HEK293 (cell line): ENCODE results near the gene GPHN.

Experiments used
- CTCF ChIA-PET: fragments of 350-600 bp; formaldehyde crosslinking; extraction: SDS; loops from one replicate; lab custom pipeline; 2021; ENCODE audit warnings: antibody characterized with exemption; lab: Yijun Ruan, JAX
- POLR2A ChIA-PET: fragments of 300-600 bp; formaldehyde crosslinking; extraction: SDS; loops from one replicate; lab custom pipeline; 2020; ENCODE audit warnings: antibody characterized with exemption, inconsistent platforms; lab: Yijun Ruan, JAX
- H3K27ac ChIP-seq: fragments of 200-500 bp; sonication (Bioruptor generic); 2 replicates; pipeline ENCODE4 v1.5.1; 2014; ENCODE audit warnings: low read depth, low read length, control low read depth, inconsistent platforms; ENCODE audit errors: extremely low read depth
- H3K36me3 ChIP-seq, 2 experiments: fragments of 200-500 bp in 1 of 2; sonication (Bioruptor generic) in 1 of 2; 1 replicate in 1 of 2; 2 replicates in 1 of 2; pipeline ENCODE4 v1.5.1; 2014 to 2017; ENCODE audit warnings: inconsistent platforms in 2 of 2, low read length in 2 of 2; ENCODE audit not compliant: control insufficient read depth in 2 of 2, insufficient read depth in 1 of 2
- H3K4me1 ChIP-seq: fragments of 200-500 bp; sonication (Bioruptor generic); 2 replicates; pipeline ENCODE4 v1.5.1; 2014; ENCODE audit warnings: mild to moderate bottlenecking, low read length, inconsistent platforms; ENCODE audit not compliant: control insufficient read depth, insufficient read depth
- H3K4me3 ChIP-seq: 2 replicates; pipeline ENCODE4 v1.5.1; 2011; ENCODE audit warnings: low read depth, mild to moderate bottlenecking, control low read depth, low read length, moderate library complexity
- H3K9me3 ChIP-seq: fragments of 200-500 bp; sonication (Bioruptor generic); 2 replicates; pipeline ENCODE4 v1.5.1; 2014; ENCODE audit warnings: low read depth, low read length, inconsistent platforms; ENCODE audit not compliant: control insufficient read depth, insufficient read depth
- KLF7 ChIP-seq: fragments of 450-650 bp; formaldehyde crosslinking; IDR thresholded peaks from 2 replicates; pipeline ENCODE4 v1.5.1; 2016; ENCODE audit warnings: missing biosample characterization, missing genetic modification characterization, borderline replicate concordance
- KLF8 ChIP-seq: fragments of 450-650 bp; formaldehyde crosslinking; IDR thresholded peaks from 2 replicates; pipeline ENCODE4 v1.5.1; 2016; ENCODE audit warnings: missing biosample characterization, missing genetic modification characterization
- KLF9 ChIP-seq: fragments of 450-650 bp; formaldehyde crosslinking; IDR thresholded peaks from 2 replicates; pipeline ENCODE4 v1.5.1; 2016; ENCODE audit warnings: missing biosample characterization, missing genetic modification characterization, low read depth
- SCRT2 ChIP-seq: fragments of 450-650 bp; formaldehyde crosslinking; IDR thresholded peaks from 2 replicates; pipeline ENCODE4 v1.5.1; 2016; ENCODE audit warnings: missing biosample characterization, missing genetic modification characterization
- SP2 ChIP-seq: fragments of 450-650 bp; formaldehyde crosslinking; IDR thresholded peaks from 2 replicates; pipeline ENCODE4 v1.5.1; 2016; ENCODE audit warnings: missing biosample characterization, missing genetic modification characterization
- TRIM28 ChIP-seq: IDR thresholded peaks from 2 replicates; pipeline ENCODE4 v1.6.1; 2011; ENCODE audit warnings: low read length, control low read depth, borderline replicate concordance
- ZFP37 ChIP-seq: fragments of 450-650 bp; formaldehyde crosslinking; IDR thresholded peaks from 2 replicates; pipeline ENCODE4 v1.5.1; 2016; ENCODE audit warnings: missing biosample characterization, missing genetic modification characterization
- ZFP41 ChIP-seq: fragments of 450-650 bp; formaldehyde crosslinking; IDR thresholded peaks from 2 replicates; pipeline ENCODE4 v1.5.1; 2016; ENCODE audit warnings: missing biosample characterization, missing genetic modification characterization, borderline replicate concordance
- ZIC2 ChIP-seq: fragments of 450-650 bp; formaldehyde crosslinking; IDR thresholded peaks from 2 replicates; pipeline ENCODE4 v1.5.1; 2016; ENCODE audit warnings: missing biosample characterization, missing genetic modification characterization
- ZNF138 ChIP-seq: fragments of 450-650 bp; formaldehyde crosslinking; IDR thresholded peaks from 2 replicates; pipeline ENCODE4 v1.5.1; 2016; ENCODE audit warnings: missing biosample characterization, missing genetic modification characterization, borderline replicate concordance
- ZNF248 ChIP-seq: fragments of 450-650 bp; formaldehyde crosslinking; IDR thresholded peaks from 2 replicates; pipeline ENCODE4 v1.5.1; 2017; ENCODE audit warnings: missing biosample characterization, missing genetic modification characterization
- ZNF518A ChIP-seq: fragments of 450-650 bp; formaldehyde crosslinking; conservative IDR thresholded peaks from 2 replicates; pipeline ENCODE4 v1.5.1; 2016; ENCODE audit warnings: low read depth, missing biosample characterization, missing genetic modification characterization
- ZNF624 ChIP-seq: fragments of 450-650 bp; formaldehyde crosslinking; IDR thresholded peaks from 2 replicates; pipeline ENCODE4 v1.5.1; 2017; ENCODE audit warnings: missing biosample characterization, missing genetic modification characterization
- ZNF626 ChIP-seq: fragments of 450-650 bp; sonication (Bioruptor Pico); formaldehyde crosslinking; IDR thresholded peaks from 2 replicates; pipeline ENCODE4 v1.5.1; 2018; ENCODE audit warnings: missing biosample characterization, missing genetic modification characterization, inconsistent platforms
- ZNF639 ChIP-seq: fragments of 450-650 bp; formaldehyde crosslinking; IDR thresholded peaks from 2 replicates; pipeline ENCODE4 v1.5.1; 2016; ENCODE audit warnings: missing biosample characterization, missing genetic modification characterization
- ZNF670 ChIP-seq: fragments of 450-650 bp; formaldehyde crosslinking; IDR thresholded peaks from 2 replicates; pipeline ENCODE4 v1.5.1; 2016; ENCODE audit warnings: missing biosample characterization, missing genetic modification characterization, low read depth
- ZNF677 ChIP-seq: fragments of 450-650 bp; IDR thresholded peaks from 2 replicates; pipeline ENCODE4 v1.5.0; 2018; ENCODE audit warnings: missing biosample characterization, mild to moderate bottlenecking, missing genetic modification characterization, moderate library complexity
- TF ChIP-seq, protein P1 (sequence below): fragments of 450-650 bp; formaldehyde crosslinking; IDR thresholded peaks from 2 replicates; pipeline ENCODE4 v1.5.1; 2016; ENCODE audit warnings: missing biosample characterization, missing genetic modification characterization
- TF ChIP-seq, protein P2 (sequence below): fragments of 450-650 bp; formaldehyde crosslinking; IDR thresholded peaks from 2 replicates; pipeline ENCODE4 v1.5.1; 2016; ENCODE audit warnings: missing biosample characterization, missing genetic modification characterization
- TF ChIP-seq, protein P3 (sequence below): fragments of 450-650 bp; formaldehyde crosslinking; optimal IDR thresholded peaks from 2 replicates; pipeline ENCODE3; 2016; ENCODE audit warnings: missing biosample characterization, mild to moderate bottlenecking, missing genetic modification characterization
- TF ChIP-seq, protein P4 (sequence below): fragments of 450-650 bp; formaldehyde crosslinking; IDR thresholded peaks from 2 replicates; pipeline ENCODE4 v1.5.1; 2016; ENCODE audit warnings: missing biosample characterization, missing genetic modification characterization
- TF ChIP-seq, protein P5 (sequence below): fragments of 450-650 bp; formaldehyde crosslinking; IDR thresholded peaks from 2 replicates; pipeline ENCODE4 v1.5.1; 2017; ENCODE audit warnings: missing biosample characterization, missing genetic modification characterization

The GPHN gene

GRCh38 chr14:66459603-66460002 is 48.3 kb upstream of the GPHN start (continued):
- no peak for TF ChIP-seq ZNF670 (tag by site-specific recombination)
- TF ChIP-seq ZNF677 (tag by site-specific recombination), result no peak
- TF ChIP-seq ZNF138 (tag by site-specific recombination), result no peak
- TF ChIP-seq TRIM28, result no peak
- no peak for TF ChIP-seq ZNF518A (tag by site-specific recombination)
- TF ChIP-seq, protein P1, sequence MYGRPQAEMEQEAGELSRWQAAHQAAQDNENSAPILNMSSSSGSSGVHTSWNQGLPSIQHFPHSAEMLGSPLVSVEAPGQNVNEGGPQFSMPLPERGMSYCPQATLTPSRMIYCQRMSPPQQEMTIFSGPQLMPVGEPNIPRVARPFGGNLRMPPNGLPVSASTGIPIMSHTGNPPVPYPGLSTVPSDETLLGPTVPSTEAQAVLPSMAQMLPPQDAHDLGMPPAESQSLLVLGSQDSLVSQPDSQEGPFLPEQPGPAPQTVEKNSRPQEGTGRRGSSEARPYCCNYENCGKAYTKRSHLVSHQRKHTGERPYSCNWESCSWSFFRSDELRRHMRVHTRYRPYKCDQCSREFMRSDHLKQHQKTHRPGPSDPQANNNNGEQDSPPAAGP (tag by site-specific recombination), result no peak
- TF ChIP-seq, protein P2, sequence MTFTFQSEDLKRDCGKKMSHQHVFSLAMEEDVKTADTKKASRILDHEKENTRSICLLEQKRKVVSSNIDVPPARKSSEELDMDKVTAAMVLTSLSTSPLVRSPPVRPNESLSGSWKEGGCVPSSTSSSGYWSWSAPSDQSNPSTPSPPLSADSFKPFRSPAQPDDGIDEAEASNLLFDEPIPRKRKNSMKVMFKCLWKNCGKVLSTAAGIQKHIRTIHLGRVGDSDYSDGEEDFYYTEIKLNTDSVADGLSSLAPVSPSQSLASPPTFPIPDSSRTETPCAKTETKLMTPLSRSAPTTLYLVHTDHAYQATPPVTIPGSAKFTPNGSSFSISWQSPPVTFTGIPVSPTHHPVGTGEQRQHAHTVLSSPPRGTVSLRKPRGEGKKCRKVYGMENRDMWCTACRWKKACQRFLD, result no peak
- no peak for TF ChIP-seq KLF7
- TF ChIP-seq, protein P3, sequence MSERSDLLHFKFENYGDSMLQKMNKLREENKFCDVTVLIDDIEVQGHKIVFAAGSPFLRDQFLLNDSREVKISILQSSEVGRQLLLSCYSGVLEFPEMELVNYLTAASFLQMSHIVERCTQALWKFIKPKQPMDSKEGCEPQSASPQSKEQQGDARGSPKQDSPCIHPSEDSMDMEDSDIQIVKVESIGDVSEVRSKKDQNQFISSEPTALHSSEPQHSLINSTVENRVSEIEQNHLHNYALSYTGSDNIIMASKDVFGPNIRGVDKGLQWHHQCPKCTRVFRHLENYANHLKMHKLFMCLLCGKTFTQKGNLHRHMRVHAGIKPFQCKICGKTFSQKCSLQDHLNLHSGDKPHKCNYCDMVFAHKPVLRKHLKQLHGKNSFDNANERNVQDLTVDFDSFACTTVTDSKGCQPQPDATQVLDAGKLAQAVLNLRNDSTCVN (tag by site-specific recombination), result no peak
- no peak for TF ChIP-seq ZFP41
- no peak for TF ChIP-seq SCRT2 (tag by site-specific recombination)
- TF ChIP-seq KLF9 (tag by site-specific recombination), result no peak
- no peak for TF ChIP-seq ZNF639 (tag by site-specific recombination)
- no peak for TF ChIP-seq KLF8

DNA sequence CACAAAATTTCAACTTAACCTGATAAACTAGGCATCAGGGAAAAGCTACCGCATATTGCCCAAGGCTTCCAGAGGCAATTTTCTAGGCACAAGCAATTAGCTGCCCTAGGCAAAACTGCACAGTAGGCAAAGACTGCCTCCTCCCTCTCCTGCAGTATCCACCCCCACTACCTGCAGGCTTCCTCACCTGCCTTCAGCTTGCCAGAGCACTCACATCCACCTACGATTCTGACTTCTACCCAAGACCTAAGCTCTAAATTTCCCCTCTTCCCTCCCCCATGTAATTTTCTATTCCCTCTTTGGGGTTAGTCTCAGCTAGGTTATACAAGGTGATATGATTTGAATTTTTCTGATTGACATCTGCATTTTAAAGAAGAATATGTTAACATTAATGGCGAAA is 43.7 kb upstream of the GPHN start:
- no peak overlapping the region for H3K27ac ChIP-seq
- H3K4me3 ChIP-seq, result no peak overlapping the region
- no peaks in the 10 kb centered on the region for H3K4me1 ChIP-seq
- ChIA-PET CTCF (no interaction called here), POLR2A (no interaction called here)
- no peaks in the 10 kb centered on the region for H3K9me3 ChIP-seq
- H3K36me3 ChIP-seq, result no peaks in the 10 kb centered on the region
- TF ChIP-seq ZNF626 (tag by site-specific recombination) (no peak), ZFP37 (tag by site-specific recombination) (no peak), ZNF624 (tag by site-specific recombination) (no peak), SP2 (tag by site-specific recombination) (no peak), ZIC2 (tag by site-specific recombination) (no peak), ZNF248 (tag by site-specific recombination) (no peak)
- TF ChIP-seq, protein P4, sequence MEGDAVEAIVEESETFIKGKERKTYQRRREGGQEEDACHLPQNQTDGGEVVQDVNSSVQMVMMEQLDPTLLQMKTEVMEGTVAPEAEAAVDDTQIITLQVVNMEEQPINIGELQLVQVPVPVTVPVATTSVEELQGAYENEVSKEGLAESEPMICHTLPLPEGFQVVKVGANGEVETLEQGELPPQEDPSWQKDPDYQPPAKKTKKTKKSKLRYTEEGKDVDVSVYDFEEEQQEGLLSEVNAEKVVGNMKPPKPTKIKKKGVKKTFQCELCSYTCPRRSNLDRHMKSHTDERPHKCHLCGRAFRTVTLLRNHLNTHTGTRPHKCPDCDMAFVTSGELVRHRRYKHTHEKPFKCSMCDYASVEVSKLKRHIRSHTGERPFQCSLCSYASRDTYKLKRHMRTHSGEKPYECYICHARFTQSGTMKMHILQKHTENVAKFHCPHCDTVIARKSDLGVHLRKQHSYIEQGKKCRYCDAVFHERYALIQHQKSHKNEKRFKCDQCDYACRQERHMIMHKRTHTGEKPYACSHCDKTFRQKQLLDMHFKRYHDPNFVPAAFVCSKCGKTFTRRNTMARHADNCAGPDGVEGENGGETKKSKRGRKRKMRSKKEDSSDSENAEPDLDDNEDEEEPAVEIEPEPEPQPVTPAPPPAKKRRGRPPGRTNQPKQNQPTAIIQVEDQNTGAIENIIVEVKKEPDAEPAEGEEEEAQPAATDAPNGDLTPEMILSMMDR (tag by site-specific recombination), result no peak
- TF ChIP-seq, protein P5, sequence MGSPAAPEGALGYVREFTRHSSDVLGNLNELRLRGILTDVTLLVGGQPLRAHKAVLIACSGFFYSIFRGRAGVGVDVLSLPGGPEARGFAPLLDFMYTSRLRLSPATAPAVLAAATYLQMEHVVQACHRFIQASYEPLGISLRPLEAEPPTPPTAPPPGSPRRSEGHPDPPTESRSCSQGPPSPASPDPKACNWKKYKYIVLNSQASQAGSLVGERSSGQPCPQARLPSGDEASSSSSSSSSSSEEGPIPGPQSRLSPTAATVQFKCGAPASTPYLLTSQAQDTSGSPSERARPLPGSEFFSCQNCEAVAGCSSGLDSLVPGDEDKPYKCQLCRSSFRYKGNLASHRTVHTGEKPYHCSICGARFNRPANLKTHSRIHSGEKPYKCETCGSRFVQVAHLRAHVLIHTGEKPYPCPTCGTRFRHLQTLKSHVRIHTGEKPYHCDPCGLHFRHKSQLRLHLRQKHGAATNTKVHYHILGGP, result no peak
